ENCODE measurements around the gene FBXW7.
"Not testable (repeated sequence)": the region's sequence is repeated elsewhere in the genome, so short reads cannot be mapped to it uniquely, and the experiment has no call there.

Gene FBXW7, protein sequence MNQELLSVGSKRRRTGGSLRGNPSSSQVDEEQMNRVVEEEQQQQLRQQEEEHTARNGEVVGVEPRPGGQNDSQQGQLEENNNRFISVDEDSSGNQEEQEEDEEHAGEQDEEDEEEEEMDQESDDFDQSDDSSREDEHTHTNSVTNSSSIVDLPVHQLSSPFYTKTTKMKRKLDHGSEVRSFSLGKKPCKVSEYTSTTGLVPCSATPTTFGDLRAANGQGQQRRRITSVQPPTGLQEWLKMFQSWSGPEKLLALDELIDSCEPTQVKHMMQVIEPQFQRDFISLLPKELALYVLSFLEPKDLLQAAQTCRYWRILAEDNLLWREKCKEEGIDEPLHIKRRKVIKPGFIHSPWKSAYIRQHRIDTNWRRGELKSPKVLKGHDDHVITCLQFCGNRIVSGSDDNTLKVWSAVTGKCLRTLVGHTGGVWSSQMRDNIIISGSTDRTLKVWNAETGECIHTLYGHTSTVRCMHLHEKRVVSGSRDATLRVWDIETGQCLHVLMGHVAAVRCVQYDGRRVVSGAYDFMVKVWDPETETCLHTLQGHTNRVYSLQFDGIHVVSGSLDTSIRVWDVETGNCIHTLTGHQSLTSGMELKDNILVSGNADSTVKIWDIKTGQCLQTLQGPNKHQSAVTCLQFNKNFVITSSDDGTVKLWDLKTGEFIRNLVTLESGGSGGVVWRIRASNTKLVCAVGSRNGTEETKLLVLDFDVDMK

DNA sequence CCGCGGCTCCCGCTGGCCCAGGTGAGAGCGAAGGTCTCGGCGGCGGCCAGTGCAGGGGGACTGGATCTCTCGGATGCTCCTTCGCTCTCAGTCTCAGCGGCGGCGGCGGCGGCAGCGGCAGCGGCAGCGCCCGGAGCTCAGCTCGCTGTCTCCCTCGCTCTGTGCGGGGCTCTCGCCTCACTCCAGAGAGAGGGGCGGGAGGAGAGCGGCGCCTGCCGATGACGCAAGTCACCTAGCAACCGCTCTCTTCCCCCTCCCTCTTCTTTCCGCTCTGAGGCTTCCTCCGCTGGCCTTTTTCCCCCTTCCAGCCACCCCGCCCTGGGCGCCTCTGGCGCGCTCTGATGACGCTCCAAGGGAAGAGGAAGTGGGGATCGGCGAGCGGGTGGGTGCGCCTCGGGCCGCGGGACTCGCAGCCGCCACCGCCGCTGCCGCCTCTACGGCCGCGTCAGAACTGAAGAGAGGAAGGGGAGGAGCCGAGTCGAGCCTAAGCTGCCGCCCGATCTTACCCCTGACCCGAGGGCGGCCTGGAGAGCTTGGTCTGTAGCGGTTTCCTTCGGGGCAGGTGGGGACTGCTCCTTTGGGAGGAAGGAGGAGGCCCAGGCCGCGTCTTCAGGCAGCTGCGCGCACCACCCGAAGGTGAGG, at the start of gene FBXW7:
FBXW7 (minus strand) TSS at position 190 of the 642 bp plus-strand sequence. CDS start 124,289 bp downstream, outside the sequence.
- DNase-seq = peak; percentile 88

DNA sequence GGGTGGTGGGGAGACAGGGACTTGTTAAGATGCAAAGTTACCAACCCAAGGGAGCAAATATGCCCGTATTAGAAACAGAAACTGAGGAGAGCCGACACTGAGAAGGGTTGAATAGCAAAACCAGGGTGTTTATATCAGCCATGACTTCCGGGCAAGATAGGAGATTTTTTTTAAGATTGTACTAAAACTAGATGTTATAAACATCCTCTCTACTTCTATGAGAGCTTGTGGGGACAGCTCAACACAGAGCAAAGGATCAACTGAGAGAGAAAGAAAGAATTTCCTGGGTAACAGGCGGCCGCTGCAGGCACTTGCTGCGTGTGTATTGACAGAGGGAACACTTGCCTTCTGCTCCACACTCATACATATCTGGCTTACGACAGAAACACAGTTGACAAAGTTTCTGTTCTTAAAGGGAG, 49.1 kb upstream of the FBXW7 start:
- no peak for DNase-seq

DNA sequence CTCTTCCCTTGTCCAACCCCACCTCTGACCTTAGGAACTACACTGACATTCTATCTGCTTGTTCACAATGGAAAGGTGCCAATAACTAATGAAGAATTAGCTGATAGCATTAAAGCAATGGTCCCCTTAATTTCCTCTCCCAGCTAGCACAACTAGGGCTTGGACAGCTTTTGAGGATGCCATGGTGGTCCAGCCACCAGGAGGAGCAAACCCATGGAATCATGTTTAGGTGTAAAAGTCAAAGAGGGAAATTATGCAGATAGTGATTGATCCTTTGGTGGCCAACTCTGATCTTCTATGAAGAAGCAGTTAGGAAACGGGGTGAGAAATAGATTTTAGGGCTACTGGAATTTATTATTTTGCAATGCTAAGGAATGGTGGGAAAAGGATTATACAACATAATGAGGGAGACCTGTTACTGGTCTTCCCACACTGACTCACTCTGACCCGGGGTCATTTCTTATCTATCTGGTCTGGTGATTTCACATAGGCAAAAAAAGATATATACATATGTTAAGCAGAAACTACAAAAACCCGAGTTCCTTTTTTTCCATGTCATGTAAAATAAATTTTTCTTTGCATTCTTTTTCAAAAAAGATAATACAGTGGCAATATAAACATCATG, 45.8 kb upstream of the FBXW7 start:
- no peak for DNase-seq

DNA sequence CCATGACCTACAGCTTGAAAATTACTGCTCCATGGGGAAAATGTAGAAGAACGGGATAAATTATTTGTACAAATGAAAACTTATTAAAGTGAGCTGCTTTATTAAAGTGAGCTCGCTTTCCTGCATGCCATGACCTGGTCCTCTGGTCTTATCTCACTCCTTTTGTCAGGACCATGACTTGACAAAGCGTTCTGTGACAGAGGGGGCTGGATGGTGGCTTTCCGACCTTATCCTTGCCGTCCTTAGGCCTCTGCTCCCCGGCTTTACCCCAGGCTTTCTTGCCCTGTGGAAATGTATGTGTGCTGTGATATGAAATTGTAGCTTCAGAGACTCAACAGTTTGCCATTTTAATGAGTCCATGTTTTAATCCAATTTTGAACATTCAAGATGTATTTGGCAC, 44.0 kb upstream of the FBXW7 start:
- DNase-seq = no peak

DNA sequence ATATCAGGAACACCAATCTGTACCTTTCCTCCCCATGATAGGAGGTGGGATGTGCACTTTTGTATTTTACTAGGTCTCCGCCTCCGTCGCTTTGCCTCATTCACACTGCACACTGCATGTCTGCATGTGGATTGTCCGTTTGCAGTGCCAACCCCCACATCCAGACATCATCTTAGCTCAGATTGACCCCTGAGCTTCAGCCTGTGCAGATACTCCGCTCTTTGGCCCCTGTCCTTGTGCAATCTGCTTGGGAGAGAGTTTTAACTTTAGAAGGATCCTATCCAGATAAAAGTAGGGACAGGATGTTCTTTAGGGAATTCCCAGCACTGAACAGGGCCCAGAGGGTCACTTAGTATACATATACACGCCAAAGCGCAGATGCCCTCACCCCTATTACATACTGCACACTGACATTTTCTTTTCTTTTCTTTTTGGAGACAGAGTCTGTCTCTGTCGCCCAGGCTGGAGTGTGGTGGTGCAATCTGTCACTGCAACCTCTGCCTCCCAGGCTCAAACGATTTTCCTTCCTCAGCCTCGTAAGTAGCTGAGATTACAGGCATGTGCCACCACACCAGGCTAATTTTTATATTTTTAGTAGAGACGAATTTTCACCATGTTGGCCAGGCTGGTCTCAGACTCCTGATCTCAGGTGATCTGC, 43.3 kb upstream of the FBXW7 start:
- no peak for DNase-seq

DNA sequence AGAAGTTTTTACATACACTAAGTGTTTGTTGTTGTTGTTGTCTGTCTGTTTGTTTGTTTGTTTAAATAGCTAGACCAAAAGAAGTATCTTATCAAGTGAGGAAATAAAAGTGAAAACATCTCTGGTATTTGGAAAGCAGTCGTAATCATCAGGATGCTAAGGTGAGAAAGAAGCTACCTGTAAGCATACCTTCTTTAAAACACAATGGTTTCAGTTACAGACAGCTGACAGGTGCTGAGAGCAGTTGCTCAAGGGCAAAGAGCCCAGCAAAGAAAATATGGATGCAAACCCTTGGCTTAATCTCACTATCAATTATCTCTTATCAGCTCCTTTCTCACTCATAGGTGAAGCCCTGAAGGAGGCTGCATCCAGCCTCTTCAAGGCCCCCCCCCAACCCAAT, 42.8 kb upstream of the FBXW7 start:
- DNase-seq = no peak

DNA sequence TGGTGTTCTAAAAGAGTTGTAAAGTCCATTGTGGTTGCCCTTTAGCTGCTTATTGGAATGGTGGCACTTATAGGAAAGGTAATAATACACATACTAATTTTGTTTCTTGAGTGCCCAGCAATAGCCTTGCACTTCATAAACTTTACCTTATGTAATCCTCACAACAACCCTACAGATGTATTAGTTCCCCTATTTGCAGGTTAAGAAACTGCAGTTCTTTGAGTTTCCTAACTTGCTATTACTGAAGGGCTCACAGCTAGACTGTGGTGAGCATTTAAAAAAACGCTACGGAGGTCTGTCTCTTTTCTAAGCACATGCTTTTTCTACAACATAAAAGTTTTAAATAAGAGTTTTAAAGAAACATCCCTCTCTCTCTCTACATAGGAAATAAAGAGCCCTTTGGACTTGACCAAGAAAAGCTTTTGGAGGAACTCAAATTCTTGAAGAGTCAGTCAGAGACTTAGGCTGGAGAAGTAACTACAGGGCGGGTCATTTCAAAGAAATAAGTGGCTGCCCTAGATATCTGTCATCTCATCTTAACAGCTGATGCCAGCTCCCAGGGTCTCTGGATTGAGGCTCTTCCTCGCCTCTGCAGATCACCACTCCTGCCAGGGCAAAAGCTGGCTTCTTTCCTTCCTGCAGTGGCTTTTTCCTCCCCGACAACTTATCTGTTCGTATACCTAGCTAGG, 42.0 kb upstream of the FBXW7 start:
- DNase-seq = no peak

DNA sequence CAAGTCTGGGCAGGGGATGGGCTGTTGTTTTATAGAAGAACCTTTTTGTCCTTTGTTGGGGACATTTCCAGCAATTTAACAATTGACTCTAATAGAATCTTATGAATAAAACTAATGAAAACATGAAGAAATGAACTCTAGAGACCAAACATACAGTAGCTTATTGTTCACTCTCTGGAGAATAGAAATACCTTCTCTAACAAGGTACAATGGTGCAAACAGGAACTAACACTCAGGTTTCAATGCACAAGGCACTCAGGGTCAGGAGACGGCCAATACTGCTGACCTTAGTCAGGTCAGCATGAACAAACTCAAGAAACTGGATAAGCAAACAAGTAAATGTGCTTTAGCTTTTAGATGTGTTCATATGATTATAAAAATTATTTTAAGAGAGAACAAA, 39.6 kb upstream of the FBXW7 start:
- DNase-seq = no peak

DNA sequence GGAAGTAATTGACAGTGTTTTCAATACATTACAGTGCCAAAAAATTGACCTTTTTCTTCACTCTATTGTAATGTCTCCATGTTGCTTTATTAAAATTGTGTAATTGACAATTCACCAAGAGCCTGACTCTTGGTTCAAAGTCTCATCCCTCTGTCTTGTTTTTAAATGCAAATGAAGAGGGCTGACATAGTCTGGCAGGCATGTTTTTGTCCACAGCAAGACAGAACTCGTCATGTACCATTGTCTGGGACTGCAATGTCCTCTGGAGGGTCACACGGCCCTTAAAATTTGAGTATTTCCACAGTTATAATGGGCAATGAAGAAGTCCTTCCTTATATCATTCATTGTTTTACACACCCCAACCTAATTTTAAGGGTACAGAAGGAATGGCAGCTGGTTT, 38.0 kb upstream of the FBXW7 start:
- DNase-seq = no peak

DNA sequence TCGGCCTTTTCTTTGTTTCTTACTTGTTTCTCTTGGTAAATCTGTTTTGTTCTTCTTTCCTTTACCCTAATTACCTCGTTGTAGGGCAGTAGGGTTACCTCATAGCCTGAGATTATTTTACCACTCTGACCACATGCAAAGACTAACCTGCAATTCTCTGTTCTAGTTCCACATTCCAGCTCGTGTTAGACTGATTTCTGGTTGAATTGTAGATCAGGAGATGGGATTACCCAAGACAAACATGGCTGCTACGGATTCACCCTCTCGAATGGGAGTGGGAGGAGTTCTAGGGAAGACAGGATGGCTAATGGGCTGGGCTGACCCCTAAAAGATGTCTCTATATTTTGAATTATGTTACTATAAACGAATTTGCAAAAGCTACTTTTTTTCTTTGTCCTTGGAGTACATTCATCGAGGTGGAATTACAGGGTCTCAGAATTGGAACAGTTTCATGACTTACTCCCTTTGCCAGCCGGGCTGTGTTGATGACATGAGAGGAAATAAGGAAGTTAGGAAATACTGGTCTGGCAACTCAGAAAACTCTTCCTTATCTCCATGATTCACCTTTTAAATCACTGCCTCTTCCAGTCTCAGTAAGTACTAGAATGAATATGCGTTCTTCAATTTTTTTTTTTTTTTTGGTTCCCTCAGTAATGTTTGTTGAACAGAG, 36.7 kb upstream of the FBXW7 start:
- DNase-seq = no peak

DNA sequence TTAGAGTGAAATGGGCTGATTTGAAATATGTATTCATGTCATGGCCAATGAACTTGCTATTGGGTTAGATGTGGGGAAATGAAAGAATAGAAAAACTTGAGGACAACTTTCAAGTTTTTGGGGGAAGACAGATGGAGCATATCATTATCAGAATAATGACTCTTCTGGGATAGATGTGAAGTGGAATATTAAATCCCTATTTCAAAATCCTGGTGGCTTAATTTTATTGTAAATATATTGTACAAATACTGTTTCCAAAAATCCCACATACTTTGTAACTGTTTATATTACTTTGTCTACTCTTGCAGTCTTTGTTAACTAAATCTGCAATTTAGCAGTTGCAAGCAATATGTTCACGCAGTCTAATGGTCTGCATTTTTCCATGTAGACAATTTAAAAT, 35.9 kb upstream of the FBXW7 start:
- no peak for DNase-seq

DNA sequence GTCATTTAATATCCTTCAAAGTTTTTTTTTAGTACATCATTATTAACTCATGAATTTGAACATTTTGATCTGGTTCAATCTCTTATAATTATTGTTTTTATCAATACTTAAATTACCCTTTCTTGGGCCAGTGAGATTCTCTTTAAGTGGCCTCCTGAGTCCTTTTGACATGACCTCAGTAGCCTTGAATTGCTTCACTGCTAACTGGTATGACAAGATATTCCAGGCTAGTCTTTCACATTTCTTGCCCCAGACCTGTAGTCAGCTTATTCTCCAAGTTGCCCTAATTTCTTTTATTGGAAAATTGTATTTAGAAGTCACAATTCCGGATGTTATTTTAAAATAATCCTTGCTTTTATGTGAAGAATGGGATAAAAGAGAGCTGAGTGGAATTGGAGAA, 35.4 kb upstream of the FBXW7 start:
- no peak for DNase-seq

DNA sequence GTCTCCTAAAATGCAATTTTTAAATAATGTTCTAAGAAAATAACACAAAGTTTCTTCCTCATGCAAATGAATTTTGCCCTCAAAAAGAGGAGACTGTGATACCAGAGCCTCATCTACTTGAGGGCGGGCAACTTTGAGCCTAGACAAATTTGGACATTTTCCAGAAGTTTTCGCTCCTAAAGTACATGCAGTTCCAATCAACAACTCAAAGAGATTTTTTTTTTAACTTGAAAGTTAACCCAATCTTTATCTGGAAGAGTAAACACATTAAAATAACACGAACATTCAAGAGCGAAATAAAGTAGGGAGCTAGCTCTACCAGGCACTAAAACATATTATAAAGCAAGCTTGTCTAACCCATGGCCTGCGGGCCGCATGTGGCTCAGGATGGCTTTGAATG, 29.4 kb upstream of the FBXW7 start:
- DNase-seq = no peak

DNA sequence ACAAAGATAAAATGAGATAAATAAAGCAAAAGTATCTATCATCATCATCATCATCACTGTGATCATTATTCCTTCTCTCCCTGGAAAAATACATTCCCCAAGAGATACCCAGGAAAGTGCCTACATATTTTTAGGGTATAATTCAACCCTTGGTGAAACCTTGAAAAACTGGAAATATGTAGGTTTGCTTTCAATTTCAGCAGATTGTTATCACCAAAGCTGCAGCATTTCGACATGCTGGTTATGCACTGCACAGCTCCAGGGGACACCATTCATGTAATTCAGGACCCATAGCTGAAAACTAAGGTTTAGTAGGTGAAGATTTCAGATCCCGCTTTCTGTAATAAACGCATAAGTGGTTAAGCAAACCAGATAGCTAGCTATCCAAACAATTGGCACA, 28.4 kb upstream of the FBXW7 start:
- DNase-seq = no peak

DNA sequence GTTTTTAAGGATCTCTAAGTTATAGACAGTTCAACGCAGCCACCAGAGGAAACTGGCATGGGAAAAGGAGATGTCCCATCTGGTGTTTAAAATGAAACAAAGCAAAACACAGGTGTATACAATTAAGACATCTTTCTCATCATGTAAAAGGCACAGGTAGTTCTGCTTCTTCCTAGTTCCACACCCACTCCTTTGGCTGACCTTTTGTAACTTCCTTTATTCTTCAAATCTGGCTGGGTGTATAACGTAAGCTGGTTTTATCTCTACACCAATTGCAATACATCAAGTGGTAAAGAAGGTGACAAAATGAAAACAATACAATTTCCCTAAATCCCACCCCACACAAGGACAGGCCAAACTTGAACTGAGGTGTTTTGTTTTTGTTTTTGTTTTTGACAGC, 27.3 kb upstream of the FBXW7 start:
- DNase-seq = no peak

DNA sequence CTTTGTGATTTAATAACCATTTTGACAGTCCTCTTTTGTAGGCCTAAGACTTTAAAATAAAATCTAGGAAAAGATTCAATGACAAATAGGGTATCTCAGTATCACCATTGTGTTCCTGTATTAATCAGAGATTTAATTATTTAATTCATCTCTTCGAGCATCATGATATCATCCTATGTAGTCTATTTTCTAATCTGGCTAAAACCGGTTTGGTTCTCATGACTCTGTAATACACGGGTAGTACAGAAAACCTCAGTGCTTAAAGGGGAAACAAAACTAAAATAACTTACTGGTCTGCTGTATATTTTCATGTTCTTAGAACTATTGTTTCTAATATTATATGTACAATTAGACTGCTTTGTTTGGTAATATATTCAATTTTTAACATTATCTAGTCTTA, 23.7 kb upstream of the FBXW7 start:
- no peak for DNase-seq

DNA sequence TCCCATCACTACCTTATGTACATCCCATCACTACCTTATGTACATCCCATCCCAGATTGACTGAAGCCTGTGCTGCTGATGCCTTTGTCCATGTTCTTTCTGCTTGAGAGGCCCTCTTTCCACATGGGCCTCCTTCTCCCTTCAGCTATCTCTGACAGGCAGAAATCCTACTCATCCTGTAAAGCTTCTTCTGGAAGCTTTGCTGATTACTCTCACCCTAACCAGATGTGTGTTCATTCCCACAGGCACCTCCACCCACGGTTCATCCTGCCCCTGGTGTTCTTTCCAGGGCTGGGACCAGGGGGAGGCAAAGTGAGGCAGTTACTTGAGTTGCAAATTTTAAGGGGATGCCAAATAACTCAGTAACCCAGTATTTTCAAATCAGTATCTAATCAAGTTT, 22.5 kb upstream of the FBXW7 start:
- DNase-seq = no peak

DNA sequence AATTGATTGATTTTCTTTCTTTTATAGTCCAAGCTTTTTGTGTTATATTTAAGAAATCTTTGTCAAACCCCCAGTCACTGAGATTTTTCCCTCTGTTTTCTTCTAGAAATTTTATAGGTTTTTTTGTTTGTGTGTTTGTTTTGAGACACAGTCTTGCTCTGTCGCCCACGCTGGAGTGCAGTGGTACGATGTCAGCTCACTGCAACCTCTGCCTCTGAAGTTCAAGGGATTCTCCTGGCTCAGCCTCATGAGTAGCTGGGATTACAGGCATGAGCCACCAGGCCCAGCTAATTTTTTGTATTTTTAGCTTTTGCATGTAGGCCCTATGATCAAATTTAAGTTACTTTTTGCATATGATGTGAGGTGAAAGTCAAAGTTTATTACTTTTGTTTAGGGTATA, 20.9 kb upstream of the FBXW7 start:
- DNase-seq = no peak

DNA sequence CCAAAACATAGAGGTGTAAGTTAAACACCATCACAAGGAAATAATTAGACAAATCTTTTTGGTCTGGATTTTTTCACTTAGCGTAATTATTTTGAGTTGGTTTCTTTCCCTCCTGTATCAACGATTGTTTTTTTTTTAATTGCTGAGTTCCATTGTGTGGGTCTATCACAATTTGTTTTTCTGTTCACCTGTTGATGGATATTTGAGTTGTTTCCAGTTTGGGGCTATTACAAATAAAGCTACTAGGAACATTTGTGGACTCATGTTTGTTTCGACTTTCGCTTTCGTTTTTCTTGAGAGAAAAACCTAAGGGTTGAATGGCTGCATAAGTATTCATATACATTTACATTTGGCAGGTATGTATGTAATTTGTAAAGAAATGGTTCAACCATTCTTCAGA, 20.4 kb upstream of the FBXW7 start:
- DNase-seq = no peak

DNA sequence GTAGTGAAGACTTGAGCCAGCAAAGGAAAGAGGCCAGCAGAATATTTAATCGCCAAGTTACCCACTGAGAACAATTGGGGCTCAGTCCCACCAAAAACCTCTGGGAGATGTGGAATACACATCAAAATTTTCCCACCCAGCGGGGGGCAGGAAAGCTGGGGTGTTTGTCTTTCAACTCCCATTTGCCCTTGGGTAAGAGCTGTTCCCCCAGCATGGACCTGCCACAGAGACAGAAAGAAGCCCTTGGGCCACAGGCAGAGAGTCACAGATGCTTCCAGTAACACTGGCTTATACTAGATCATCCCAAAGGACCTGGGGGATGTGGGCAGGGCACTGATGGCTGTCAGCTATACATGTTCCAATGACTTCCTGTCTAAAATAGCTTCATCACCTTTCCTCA, 18.9 kb upstream of the FBXW7 start:
- no peak for DNase-seq

DNA sequence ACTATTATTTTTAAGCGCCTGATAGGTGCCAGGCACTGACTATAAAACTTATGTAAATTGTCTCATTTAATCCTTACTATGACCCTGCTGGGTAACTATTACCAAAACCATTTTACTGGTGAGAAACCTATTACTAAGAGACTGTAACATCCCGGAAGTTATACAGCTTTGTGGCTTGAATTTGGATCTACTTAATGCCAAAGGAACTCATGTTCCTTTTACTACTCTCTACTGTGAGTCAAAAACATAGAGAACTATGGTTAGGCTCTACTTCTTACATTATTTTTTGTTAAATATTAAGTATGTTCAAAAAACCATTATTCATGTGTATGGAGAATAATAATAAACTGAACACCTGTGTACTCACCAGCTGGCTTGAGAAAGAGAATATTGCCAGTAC, 14.8 kb upstream of the FBXW7 start:
- DNase-seq = not testable (repeated sequence)

DNA sequence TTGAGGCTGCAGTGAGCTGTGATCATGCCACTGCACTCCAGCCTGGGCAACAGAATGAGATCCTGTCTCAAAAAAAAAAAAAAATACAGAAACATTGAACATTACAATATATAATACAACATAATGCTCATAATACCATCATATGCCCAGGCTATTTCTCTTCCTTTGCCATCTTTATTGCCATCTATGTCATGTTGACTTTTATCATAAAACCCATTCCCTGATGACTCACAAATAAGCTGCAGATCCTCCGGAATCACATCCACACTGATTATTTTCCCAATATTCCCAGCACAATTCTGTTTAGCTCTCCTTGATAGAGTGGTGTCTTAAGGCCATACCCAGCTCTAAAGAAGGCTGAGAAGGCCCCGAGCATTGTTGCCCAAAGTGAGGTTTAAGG, 9.2 kb upstream of the FBXW7 start:
- no peak for DNase-seq

Data from NCI-H510A treated with DMSO at 0.1 percent for 48 hours (cell line).